Right cardiac atrium (tissue), 5 donors: ENCODE data around the gene THSD7A. TPM values are rescaled to one million over a fixed set of nuclear protein-coding genes. Genes with fewer than 3 reads are reported as not detected.
A peak's percentile ranks its signal among the peaks of the same experiment; 100 is the strongest.

Experiments
- ATAC-seq, 2 donors: fragments of 200-7000 bp; cut with Tn5 transposase; one replicate each; pipeline versions ENCODE4 v1.8.0 to v1.9.1; 2020; ENCODE audit warnings: moderate library complexity in 2 of 2, mild to moderate bottlenecking in 1 of 2
- DNase-seq, 3 donors: peaks; one replicate each; pipeline ENCODE4 v3.0.0-alpha.2; 2020
- H3K27ac ChIP-seq: one replicate; pipeline ENCODE4 v1.5.1; 2013; ENCODE audit warnings: mild to moderate bottlenecking, low read length, control low read depth, moderate library complexity
- H3K27me3 ChIP-seq: one replicate; pipeline ENCODE4 v1.6.1; 2013; ENCODE audit not compliant: control insufficient read depth, insufficient read depth
- H3K4me1 ChIP-seq: one replicate; pipeline ENCODE4 v1.6.1; 2013; ENCODE audit warnings: low read length; ENCODE audit not compliant: control insufficient read depth, insufficient read depth
- H3K4me3 ChIP-seq: one replicate; pipeline ENCODE4 v1.5.1; 2013; ENCODE audit warnings: low read length, control low read depth
- H3K9me3 ChIP-seq: one replicate; pipeline ENCODE4 v1.6.1; 2013; ENCODE audit warnings: low read length; ENCODE audit not compliant: control insufficient read depth
- WGBS: extraction: QIAGEN DNeasy Blood & Tissue Kit; methylation state at CpG from one replicate; pipeline ENCODE4 v1.1.7; 2013; 5-methylcytosine and 5-hydroxymethylcytosine counted together
- intact Hi-C, 4 donors: fragments of 100-400 bp; cut with DNase I; formaldehyde crosslinking; loops; one replicate each; pipeline versions ENCODE4 v1.11.0 to v1.14.0; 2022 to 2023
- polyA plus RNA-seq: library from polyadenylated mRNA; stranded (reverse); fragments of 200-250 nt; gene quantifications from one replicate; pipeline ENCODE4 v1.2.3, GENCODE V29; 2013
- total RNA-seq, 4 donors: library from RNA; stranded (reverse); fragmentation: NEBNext Ultra II Directional; extraction: Animal tissue kit (Norgen Biotek cat#: 25700); gene quantifications; one replicate each; pipeline ENCODE4 v1.2.1, GENCODE V29; 2021
- donor health status: healthy with polysubstance abuse.
- donor health status: DM: no; HTN: yes; CAD: no.
- donor health status: DM: no; HTN: no; CAD: no.
- donor health status: DM: no; HTN: yes; CAD: no; lungs with severe emphysema.
- donor health status: DM: yes; HTN: yes; CAD: no.

The THSD7A gene
- total and polyA plus RNA-seq, 5 donors, result 0.34 to 3.6 (median 2.3) TPM

DNA sequence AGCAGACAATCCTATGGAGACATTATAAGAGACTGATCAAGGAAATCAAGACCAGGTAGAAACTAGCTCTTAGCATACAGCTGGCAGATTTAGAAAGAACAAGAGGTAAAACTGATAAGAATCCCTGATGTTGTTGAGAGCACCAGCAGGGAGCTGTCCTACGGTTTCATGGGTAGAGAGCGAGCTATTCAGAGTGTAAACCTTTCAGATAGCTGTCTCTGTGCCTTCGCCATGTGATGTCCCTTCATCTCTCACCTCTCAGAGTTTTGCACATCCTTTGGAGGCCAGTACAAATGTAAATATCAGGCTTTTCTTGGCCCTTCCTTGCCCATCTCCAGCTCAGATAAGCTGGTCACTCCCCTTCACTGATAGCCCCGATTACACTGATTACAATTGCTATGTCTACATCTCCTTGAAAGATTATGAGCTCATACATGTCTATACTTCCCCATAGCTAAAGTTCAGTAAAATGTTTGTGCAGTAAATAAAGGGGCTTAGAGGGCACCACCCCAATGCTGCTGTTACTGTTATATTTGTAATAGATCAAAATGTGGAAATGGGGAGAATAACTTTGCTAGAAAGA lies 21.9 kb downstream of the THSD7A start:
- 77% methylated on average over 4 of the region's 4 CpGs for WGBS
- intact Hi-C loops, result no loop called here
- H3K9me3 ChIP-seq, result no peaks in the 10 kb centered on the region
- DNase-seq (no peak), ATAC-seq (no peak)
- no peak overlapping the region for H3K4me3 ChIP-seq
- H3K4me1 ChIP-seq, result no peaks in the 10 kb centered on the region
- H3K27ac ChIP-seq, result no peak overlapping the region
- H3K27me3 ChIP-seq, result no peaks in the 10 kb centered on the region

DNA sequence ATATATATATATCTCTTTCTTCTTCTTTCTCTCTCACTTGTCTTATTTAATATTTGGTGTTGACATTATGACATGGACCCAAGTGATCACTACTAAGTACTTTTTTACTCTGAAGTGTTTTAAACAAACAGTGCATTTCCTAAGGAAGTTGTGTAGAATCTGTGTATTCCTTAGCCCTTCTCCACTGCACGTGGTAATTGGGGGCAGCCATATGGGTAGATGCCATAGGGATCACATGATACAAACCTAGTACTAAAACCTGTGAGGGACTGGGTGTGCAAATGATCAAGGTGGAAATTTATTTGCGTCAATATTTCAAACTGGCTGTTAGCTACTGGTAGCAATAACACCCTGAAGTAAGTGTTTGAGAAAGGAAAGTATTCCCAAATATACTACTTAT lies 25.0 kb downstream of the THSD7A start:
- WGBS, result 69% methylated on average over 2 of the region's 2 CpGs
- no peak for ATAC-seq
- no peak overlapping the region for H3K27ac ChIP-seq

DNA sequence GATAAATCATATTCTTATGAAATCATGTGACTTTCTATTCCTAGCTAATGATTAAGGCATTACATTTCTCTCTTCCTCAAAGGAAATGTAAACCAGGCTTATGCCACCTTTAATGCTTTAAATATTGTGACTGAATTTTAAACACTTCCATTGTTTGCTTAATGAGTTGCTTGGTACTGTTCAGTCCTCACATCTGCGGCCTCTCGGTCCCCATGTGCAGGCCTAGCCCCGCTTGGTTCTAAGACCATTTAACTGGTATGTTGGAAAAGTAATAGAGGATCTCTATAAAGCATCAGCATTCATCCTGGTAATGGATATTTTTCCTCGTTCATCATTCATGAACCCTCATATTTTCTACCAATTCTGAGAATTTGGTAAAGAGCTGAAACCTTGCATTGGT lies 27.4 kb downstream of the THSD7A start:
- 96% methylated on average over 4 of the region's 4 CpGs for whole genome bisulfite sequencing
- intact Hi-C loops, result no loop called here
- Histone ChIP-seq H3K9me3 (no peaks in the 10 kb centered on the region), H3K27ac (no peak overlapping the region), H3K4me1 (no peaks in the 10 kb centered on the region), H3K27me3 (no peaks in the 10 kb centered on the region), H3K4me3 (no peak overlapping the region)
- ATAC-seq, result no peak
- no peak for DNase-seq

More for the DNA sequence above, 25.0 kb downstream of the THSD7A start:
- H3K27me3 ChIP-seq, result no peaks in the 10 kb centered on the region
- DNase-seq, result no peak
- H3K4me1 ChIP-seq, result no peaks in the 10 kb centered on the region
- H3K9me3 ChIP-seq, result no peaks in the 10 kb centered on the region
- H3K4me3 ChIP-seq, result no peak overlapping the region
- intact Hi-C loops, result no loop called here

DNA sequence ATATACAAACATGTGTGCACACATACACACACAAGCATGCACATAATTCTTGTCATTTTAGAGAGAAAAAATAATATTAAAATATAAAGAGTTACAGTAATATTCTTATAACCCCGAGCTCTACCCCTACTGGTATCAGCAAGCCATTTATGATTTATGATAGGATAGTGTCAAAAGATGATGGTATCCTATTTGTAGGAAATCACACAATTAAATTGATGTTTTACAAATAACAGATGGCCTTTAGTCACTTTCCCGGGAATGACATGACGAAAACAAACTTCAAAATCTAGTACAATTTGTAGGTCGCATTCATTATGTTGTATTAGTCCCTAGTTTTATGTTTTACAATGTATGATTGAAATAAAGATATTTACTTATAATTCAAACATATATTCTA lies 36.8 kb downstream of the THSD7A start:
- intact Hi-C loops, result no loop called here
- Histone ChIP-seq H3K4me1 (no peaks in the 10 kb centered on the region), H3K4me3 (no peak overlapping the region), H3K27me3 (no peaks in the 10 kb centered on the region), H3K27ac (no peak overlapping the region), H3K9me3 (no peaks in the 10 kb centered on the region)
- ATAC-seq, result no peak
- DNase-seq, result no peak
- WGBS, result 85% methylated on average over 4 of the region's 4 CpGs

DNA sequence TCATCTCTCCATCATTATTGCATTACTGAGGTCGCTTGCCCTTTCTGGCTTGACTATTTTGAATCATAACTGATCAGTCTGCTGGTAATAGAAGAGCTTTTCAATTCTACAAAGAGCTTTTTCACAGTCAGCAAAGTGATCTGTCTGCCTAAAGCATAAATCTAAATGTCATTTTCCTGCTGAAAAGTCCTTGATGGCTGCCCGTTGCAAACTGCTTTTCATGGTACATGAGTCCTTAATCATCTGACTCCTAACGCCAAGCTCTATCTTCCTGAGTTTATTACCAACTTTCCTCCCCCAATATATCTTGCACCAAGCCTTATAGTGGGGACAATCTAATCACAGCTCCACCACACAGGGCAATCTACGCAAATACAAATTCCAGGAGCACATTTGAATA lies 39.8 kb downstream of the THSD7A start:
- Histone ChIP-seq H3K9me3 (no peaks in the 10 kb centered on the region), H3K27me3 (no peaks in the 10 kb centered on the region), H3K4me3 (no peak overlapping the region), H3K27ac (no peak overlapping the region), H3K4me1 (no peaks in the 10 kb centered on the region)
- WGBS, result 78% methylated on average over 4 of the region's 4 CpGs
- ATAC-seq, result no peak
- no peak for DNase-seq
- intact Hi-C loops, result no loop called here

DNA sequence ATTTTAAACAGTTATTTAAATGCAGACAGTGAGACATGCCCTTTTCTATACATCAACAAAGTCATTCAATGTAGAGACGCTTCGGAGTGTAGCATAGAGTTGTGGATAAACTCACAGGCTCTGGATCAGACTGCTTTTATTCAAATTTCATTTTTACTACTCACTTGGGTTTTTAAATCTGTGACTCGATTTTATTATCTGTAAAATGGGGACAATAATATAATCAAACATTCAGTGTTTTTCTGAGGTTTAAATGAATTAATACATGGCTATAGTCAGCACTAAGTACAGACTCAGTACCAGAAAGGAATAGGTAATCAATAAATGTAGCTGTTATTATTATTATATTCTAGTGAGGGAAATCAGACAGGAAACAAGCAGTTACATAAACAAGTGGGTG lies 43.4 kb downstream of the THSD7A start:
- WGBS, result 91% methylated on average over 3 of the region's 3 CpGs
- DNase-seq (no peak), ATAC-seq (no peak)
- intact Hi-C loops, result no loop called here
- H3K4me1 ChIP-seq, result no peaks in the 10 kb centered on the region
- no peaks in the 10 kb centered on the region for H3K27me3 ChIP-seq
- H3K9me3 ChIP-seq, result no peaks in the 10 kb centered on the region
- no peak overlapping the region for H3K4me3 ChIP-seq
- H3K27ac ChIP-seq, result no peak overlapping the region

DNA sequence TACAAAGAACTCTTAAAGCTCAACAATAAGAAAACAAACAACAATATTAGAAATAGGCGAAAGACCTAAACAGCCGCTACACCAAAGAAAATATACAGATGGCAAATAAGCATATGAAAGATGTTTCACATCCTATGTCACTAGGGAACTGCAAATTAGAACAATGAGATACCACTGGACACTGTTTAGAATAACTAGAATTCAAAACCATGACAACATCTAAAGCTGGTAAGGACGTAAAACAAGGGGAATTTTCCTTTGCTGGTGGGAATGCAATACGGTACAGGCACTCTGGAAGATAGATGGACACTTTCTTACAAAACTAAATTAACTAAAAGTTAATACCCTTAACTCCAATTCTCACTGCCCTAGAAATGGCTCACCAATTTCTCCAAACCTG lies 44.5 kb downstream of the THSD7A start:
- DNase-seq (no peak), ATAC-seq (no peak)
- intact Hi-C loops, result no loop called here
- no peaks in the 10 kb centered on the region for H3K9me3 ChIP-seq
- no peaks in the 10 kb centered on the region for H3K27me3 ChIP-seq
- H3K27ac ChIP-seq, result no peak overlapping the region
- 95% methylated on average over 4 of the region's 4 CpGs for WGBS
- H3K4me3 ChIP-seq, result no peak overlapping the region
- H3K4me1 ChIP-seq, result no peaks in the 10 kb centered on the region

DNA sequence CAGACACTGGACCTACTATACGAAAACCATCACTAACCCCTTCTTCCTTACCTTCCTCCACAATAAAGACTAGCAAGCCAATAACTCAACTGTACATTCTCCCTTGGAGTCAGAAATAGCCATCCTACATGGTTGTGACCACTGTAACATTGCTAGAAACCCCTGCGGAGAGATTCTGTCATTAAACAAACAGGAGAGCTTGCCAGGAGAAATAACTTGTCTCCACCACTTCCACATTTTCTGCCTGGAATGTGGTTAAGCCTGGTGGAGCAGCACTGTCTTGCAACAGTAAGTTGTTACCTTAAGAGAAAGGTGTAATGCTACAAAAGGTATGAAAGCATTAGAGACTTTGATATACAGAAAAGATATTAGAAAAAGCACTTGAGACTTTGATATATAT lies 45.8 kb downstream of the THSD7A start:
- intact Hi-C loops, result no loop called here
- H3K9me3 ChIP-seq, result no peaks in the 10 kb centered on the region
- no peak overlapping the region for H3K4me3 ChIP-seq
- H3K4me1 ChIP-seq, result no peaks in the 10 kb centered on the region
- DNase-seq (no peak), ATAC-seq (peak in 1 of 2 donors; percentile 63)
- no peaks in the 10 kb centered on the region for H3K27me3 ChIP-seq
- 65% methylated on average over 2 of the region's 2 CpGs for WGBS
- H3K27ac ChIP-seq, result no peak overlapping the region

DNA sequence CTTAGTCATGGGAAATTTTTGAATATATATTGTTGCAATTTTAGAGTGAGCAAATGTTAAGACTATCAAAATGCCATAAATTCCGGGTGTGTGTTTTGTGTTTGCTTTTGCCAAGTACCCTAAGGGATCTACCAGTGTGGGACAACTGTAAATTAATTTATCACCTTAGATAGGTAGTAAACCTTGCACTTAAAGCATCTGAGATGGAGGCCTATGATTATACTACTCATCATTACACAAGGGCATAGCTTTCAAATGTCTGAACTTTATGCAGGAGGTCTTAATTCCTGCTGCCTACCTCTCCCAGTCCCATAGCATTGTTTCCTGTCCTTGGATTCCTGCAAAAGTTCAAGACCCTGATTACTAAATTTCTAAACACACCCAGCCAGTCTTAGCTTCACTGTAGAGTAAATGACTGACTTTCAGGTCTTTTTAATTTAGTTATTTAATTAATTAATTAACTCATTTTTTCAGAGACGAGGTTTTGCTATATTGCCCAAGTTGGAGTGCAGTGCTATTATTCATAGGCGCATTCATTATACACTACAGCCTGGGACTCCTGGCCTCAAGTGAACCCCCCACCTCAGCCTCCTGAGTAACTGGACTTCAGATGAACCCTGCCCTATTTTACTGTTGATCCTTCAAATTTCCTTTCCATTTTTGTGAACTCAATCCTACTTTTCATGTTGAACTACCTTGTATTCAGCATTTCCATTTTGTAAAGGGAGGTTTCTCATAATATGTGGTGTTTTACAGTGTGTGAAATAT lies 47.0 kb downstream of the THSD7A start:
- WGBS, result 96% methylated on average over 3 of the region's 3 CpGs
- no peak overlapping the region for H3K4me3 ChIP-seq
- no peaks in the 10 kb centered on the region for H3K9me3 ChIP-seq
- H3K27me3 ChIP-seq, result no peaks in the 10 kb centered on the region
- H3K27ac ChIP-seq, result no peak overlapping the region
- no peaks in the 10 kb centered on the region for H3K4me1 ChIP-seq
- intact Hi-C loops, result no loop called here
- DNase-seq (no peak), ATAC-seq (no peak)

DNA sequence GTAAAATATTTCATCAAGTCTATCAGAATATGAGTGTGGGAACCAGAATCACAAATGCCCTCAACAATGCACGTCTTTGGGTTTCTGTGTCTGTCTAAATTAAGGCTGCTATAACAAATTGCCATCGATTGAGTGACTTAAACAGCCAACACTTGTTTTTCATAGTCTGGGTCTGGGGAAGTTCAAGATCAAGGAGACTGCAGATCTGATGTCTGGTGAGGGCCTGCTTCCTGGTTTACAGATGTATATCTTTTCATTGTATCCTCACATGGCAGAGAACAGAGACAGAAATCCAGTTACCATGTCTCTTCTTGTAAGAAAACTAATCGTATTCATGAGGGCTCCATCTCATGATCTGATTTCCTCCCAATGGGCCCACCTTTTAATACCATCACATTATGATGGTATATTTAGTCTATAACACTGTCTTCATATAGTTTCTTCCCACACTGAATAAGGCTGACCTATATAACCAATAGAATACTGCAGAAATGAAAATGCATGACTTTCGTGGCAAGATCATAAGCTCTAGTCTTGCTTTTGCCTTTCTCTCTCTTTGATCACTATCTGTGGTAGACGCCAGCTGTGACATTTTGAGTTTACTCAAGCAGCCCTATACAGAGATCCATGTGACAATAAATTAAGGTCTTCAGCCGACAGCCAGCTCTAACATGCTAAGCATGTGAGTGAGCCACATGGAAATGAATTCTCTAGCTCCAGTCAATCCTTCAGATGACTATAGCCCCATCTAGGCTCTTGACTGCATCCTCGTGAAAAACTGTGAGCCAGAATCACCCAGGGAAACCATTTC lies 51.9 kb downstream of the THSD7A start:
- no peak for ATAC-seq
- DNase-seq, result no peak
- no peaks in the 10 kb centered on the region for H3K27me3 ChIP-seq
- H3K9me3 ChIP-seq, result no peaks in the 10 kb centered on the region
- no peak overlapping the region for H3K27ac ChIP-seq
- H3K4me3 ChIP-seq, result no peak overlapping the region
- intact Hi-C loops, result no loop called here
- H3K4me1 ChIP-seq, result no peaks in the 10 kb centered on the region
- 87% methylated on average over 7 of the region's 7 CpGs for WGBS

DNA sequence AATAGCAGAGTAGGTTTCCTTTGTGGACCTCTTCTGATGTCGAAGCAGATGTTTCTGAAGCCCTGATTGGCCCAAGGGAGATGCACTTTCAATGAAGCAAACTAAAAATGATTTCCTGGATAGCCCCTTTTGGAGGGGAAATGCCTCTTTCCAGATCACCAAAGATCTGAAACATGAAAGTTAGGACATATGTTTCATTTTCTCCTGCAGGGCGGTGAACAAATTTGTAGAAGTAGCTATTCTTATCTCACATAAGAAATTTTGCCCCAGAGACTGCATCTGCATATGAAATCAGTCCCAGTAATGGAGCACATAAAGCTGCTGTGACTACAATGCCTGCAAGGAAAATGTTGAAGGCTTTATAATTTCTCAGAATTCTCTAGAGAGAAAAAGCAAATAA lies 56.0 kb downstream of the THSD7A start:
- intact Hi-C loops, result no loop called here
- Histone ChIP-seq H3K27ac (no peak overlapping the region), H3K4me1 (no peaks in the 10 kb centered on the region), H3K9me3 (no peaks in the 10 kb centered on the region), H3K4me3 (no peak overlapping the region), H3K27me3 (no peaks in the 10 kb centered on the region)
- no peak for DNase-seq
- 56% methylated on average over 2 of the region's 2 CpGs for WGBS
- no peak for ATAC-seq
